Activated CD4-positive, alpha-beta T cell treated with anti-CD3 and anti-CD28 coated beads for 4 hours (primary cell): ENCODE results near the gene PTGFR.

Experiments
- DNase-seq, 2 donors: peaks; one replicate each; pipeline ENCODE4 v3.0.0-alpha.2; 2020

PTGFR gene

GRCh38 chr1:78522136-78522535, 31.4 kb downstream of the PTGFR start:
- DNase-seq = no peak

GRCh38 chr1:78526496-78526895, 35.7 kb downstream of the PTGFR start:
- DNase-seq = no peak

- DNase-seq = no peak
Observed at GRCh38 chr1:78527706-78528105, 36.9 kb downstream of the PTGFR start.

GRCh38 chr1:78533527-78533926, 42.8 kb downstream of the PTGFR start:
- DNase-seq = no peak

- no peak for DNase-seq
Observed at GRCh38 chr1:78535286-78535685, 44.5 kb downstream of the PTGFR start.

GRCh38 chr1:78536427-78536826, 45.7 kb downstream of the PTGFR start:
- DNase-seq = no peak

- no peak for DNase-seq
Observed at GRCh38 chr1:78540048-78540447, 49.3 kb downstream of the PTGFR start.

GRCh38 chr1:78541479-78541878, 50.7 kb downstream of the PTGFR start:
- no peak for DNase-seq

- DNase-seq = no peak
Observed at GRCh38 chr1:78543941-78544643, 53.3 kb downstream of the PTGFR start.

- DNase-seq = no peak
Observed at GRCh38 chr1:78547081-78547480, 56.3 kb downstream of the PTGFR start.

- no peak for DNase-seq
Observed at GRCh38 chr1:78549331-78549730, 58.6 kb downstream of the PTGFR start.

GRCh38 chr1:78549891-78550290, 59.1 kb downstream of the PTGFR start:
- no peak for DNase-seq

- no peak for DNase-seq
Observed at GRCh38 chr1:78553859-78554258, 63.1 kb downstream of the PTGFR start.

GRCh38 chr1:78554840-78555239, 64.1 kb downstream of the PTGFR start:
- DNase-seq = no peak

- DNase-seq = no peak
Observed at GRCh38 chr1:78559680-78560079, 68.9 kb downstream of the PTGFR start.

- no peak for DNase-seq
Observed at GRCh38 chr1:78560811-78561210, 70.0 kb downstream of the PTGFR start.

- no peak for DNase-seq
Observed at GRCh38 chr1:78561856-78562255, 71.1 kb downstream of the PTGFR start.

- DNase-seq = no peak
Observed at GRCh38 chr1:78565393-78565792, 74.6 kb downstream of the PTGFR start.

GRCh38 chr1:78570539-78570938, 79.8 kb downstream of the PTGFR start:
- no peak for DNase-seq

GRCh38 chr1:78577257-78578100, 86.7 kb downstream of the PTGFR start:
- no peak for DNase-seq

GRCh38 chr1:78586572-78586971, 95.8 kb downstream of the PTGFR start:
- no peak for DNase-seq

GRCh38 chr1:78587211-78587610, 96.4 kb downstream of the PTGFR start:
- no peak for DNase-seq
